K562 (cell line): Measurements from ENCODE around the gene TMED4. TPM values are rescaled to one million over a fixed set of nuclear protein-coding genes. Genes with fewer than 3 reads are reported as not detected.

Experiments
- ATAC-seq: fragments of 200-7000 bp; cut with Tn5 transposase; 3 replicates; pipeline ENCODE4 v1.9.1; 2020; ENCODE audit warnings: moderate library complexity
- BruUV-seq: library from RNA; stranded (reverse); fragments of 400-500 nt; replicated peaks from 2 replicates; lab custom pipeline; 2021; lab: Mats Ljungman, UMichigan
- CTCF ChIA-PET: fragments of 300-600 bp; formaldehyde crosslinking; extraction: SDS; loops from one replicate; lab custom pipeline; 2021; ENCODE audit warnings: low intra/inter-chr PET ratio; lab: Yijun Ruan, JAX
- POLR2A ChIA-PET: fragments of 300-600, 350-650 bp; sonication (Branson Sonifier 250); formaldehyde crosslinking; extraction: SDS; loops from one replicate; lab custom pipeline; 2021; ENCODE audit warnings: antibody characterized with exemption, inconsistent platforms; lab: Yijun Ruan, JAX
- DNase-seq, 4 experiments: peaks; one replicate each; pipeline versions ENCODE4 v3.0.0 to v3.0.0-alpha.2; 2011 to 2018; ENCODE audit warnings: low spot score in 3 of 4, mixed read lengths in 3 of 4; ENCODE audit errors: extremely low read depth in 1 of 4
- FAIRE-seq: peaks from 2 replicates; lab custom pipeline; 2011; peaks lifted over from hg19 to GRCh38; lab: Jason Lieb, UNC
- H2AFZ ChIP-seq: 2 replicates; pipeline ENCODE4 v1.6.0; 2011; ENCODE audit warnings: low read depth, low read length, control low read depth, inconsistent platforms
- H3K27ac ChIP-seq: fragments of 200-600 bp; 3 replicates; pipeline ENCODE4 v1.8.0; 2011; ENCODE audit warnings: low read depth, mild to moderate bottlenecking, control low read depth, inconsistent platforms, low read length, moderate library complexity, mixed read lengths; ENCODE audit errors: extremely low read depth
- H3K27me3 ChIP-seq, 2 experiments: fragments of 300-600 bp in 1 of 2; 2 replicates in 1 of 2; 3 replicates in 1 of 2; pipeline versions ENCODE4 v1.6.0 to v1.8.0; 2011; ENCODE audit warnings: inconsistent platforms in 2 of 2, low read length in 2 of 2, mild to moderate bottlenecking in 1 of 2, mixed read lengths in 1 of 2, moderate library complexity in 1 of 2; ENCODE audit not compliant: control insufficient read depth in 2 of 2, insufficient read depth in 2 of 2
- H3K36me3 ChIP-seq: fragments of 300-600 bp; 3 replicates; pipeline ENCODE4 v1.8.0; 2011; ENCODE audit warnings: mild to moderate bottlenecking, low read length, inconsistent platforms; ENCODE audit not compliant: control insufficient read depth, insufficient read depth
- H3K4me1 ChIP-seq, 2 experiments: fragments of 200-600 bp in 1 of 2; replicated peaks in 1 of 2; 2 replicates in 1 of 2; 3 replicates in 1 of 2; pipeline versions ENCODE4 v1.5.1 to v1.8.0; 2011; ENCODE audit warnings: inconsistent platforms in 2 of 2, low read length in 2 of 2, mild to moderate bottlenecking in 1 of 2, mixed read lengths in 1 of 2, moderate library complexity in 1 of 2; ENCODE audit not compliant: control insufficient read depth in 2 of 2, insufficient read depth in 2 of 2
- H3K4me2 ChIP-seq: 2 replicates; pipeline ENCODE4 v1.6.1; 2011; ENCODE audit warnings: low read length, control low read depth, inconsistent platforms, mixed read lengths; ENCODE audit not compliant: insufficient read depth
- H3K4me3 ChIP-seq: fragments of 200-600 bp; sonication (generic), shearing (Covaris generic); 2 replicates; pipeline ENCODE4 v1.5.1; 2016; ENCODE audit warnings: control low read depth, inconsistent platforms
- H3K79me2 ChIP-seq: fragments of 200-600 bp; 3 replicates; pipeline ENCODE4 v1.8.0; 2011; ENCODE audit warnings: low read length, inconsistent platforms; ENCODE audit not compliant: control insufficient read depth, insufficient read depth
- H3K9ac ChIP-seq, 2 experiments: 2 replicates each; pipeline versions ENCODE4 v1.6.0 to v1.6.1; 2011; ENCODE audit warnings: low read depth in 2 of 2, low read length in 2 of 2, control low read depth in 1 of 2, inconsistent platforms in 1 of 2, mild to moderate bottlenecking in 1 of 2, mixed read lengths in 1 of 2; ENCODE audit not compliant: insufficient read depth in 1 of 2
- H3K9me1 ChIP-seq: one replicate; pipeline ENCODE4 v1.6.0; 2011; ENCODE audit warnings: inconsistent platforms, mild to moderate bottlenecking, low read length, moderate library complexity; ENCODE audit not compliant: control insufficient read depth, insufficient read depth
- H3K9me3 ChIP-seq: replicated peaks from 2 replicates; pipeline ENCODE4 v1.5.1; 2011; ENCODE audit warnings: low read depth, low read length, inconsistent platforms; ENCODE audit not compliant: control insufficient read depth, insufficient read depth
- H4K20me1 ChIP-seq: replicated peaks from 2 replicates; pipeline ENCODE4 v1.6.1; 2011; ENCODE audit warnings: low read length, inconsistent platforms, mixed read lengths; ENCODE audit not compliant: control insufficient read depth, insufficient read depth
- KDM1A ChIP-seq, 2 experiments: fragments of 450-650 bp; IDR thresholded peaks; 2 replicates each; pipeline ENCODE4 v1.6.1; 2016; ENCODE audit warnings: mild to moderate bottlenecking in 2 of 2
- MYNN ChIP-seq, 2 experiments: sonication (generic); formaldehyde crosslinking in 1 of 2; IDR thresholded peaks; 2 replicates each; pipeline versions ENCODE4 v1.5.0 to v1.6.1; 2016 to 2020; ENCODE audit warnings: antibody characterized with exemption in 1 of 2, missing genetic modification reagents in 1 of 2
- WGBS: fragments of 100-300 bp; shearing (Covaris generic); methylation state at CpG from one replicate; pipeline ENCODE4 v1.1.6; 2016; ENCODE audit warnings: low coverage, mixed read lengths; ENCODE audit not compliant: insufficient coverage; ENCODE audit errors: missing lambda C conversion rate; 5-methylcytosine and 5-hydroxymethylcytosine counted together
- in situ Hi-C: fragments of 300-500 bp; cut with MboI; formaldehyde crosslinking; loops from 4 replicates; pipeline ENCODE4 v1.15.0; 2018; ENCODE audit warnings: inconsistent platforms, mixed read lengths
- intact Hi-C: fragments of 100-400 bp; cut with micrococcal nuclease; formaldehyde crosslinking; loops from 2 replicates; pipeline ENCODE4 v1.14.2; 2022
- polyA plus RNA-seq, 8 experiments: library from polyadenylated mRNA; depleted of rRNA in 4 of 8; stranded (reverse) in 5 of 8; unstranded in 3 of 8; fragments of >200 nt; fragmentation: Nextera tagmentation in 2 of 8; fragmentation: Illumina TruSeq in 1 of 8; extraction: Ambion mirVana in 2 of 8; extraction: Trizol in 1 of 8; gene quantifications; 2 replicates each; pipeline versions ENCODE4 v1.2.1 to v1.2.3, GENCODE V29; 2011 to 2014; ENCODE audit warnings: inconsistent platforms in 1 of 8, missing spikeins in 1 of 8
- total RNA-seq, 7 experiments: library from RNA; depleted of rRNA in 6 of 7; stranded (reverse); fragments of >200 nt in 6 of 7; fragmentation: Illumina TruSeq in 2 of 7; extraction: Trizol in 2 of 7; gene quantifications; 2 replicates each; pipeline versions ENCODE4 v1.2.1 to v1.2.3, GENCODE V29; 2011 to 2021; ENCODE audit warnings: low replicate concordance in 1 of 7
- TF ChIP-seq, protein P1 (sequence below): IDR thresholded peaks from 2 replicates; pipeline ENCODE4 v1.6.1; 2016; ENCODE audit warnings: missing genetic modification characterization, missing compliant biosample characterization

Gene TMED4
- total and polyA plus RNA-seq, 9 of the 15 experiments (the other 6 are each of a cell fraction or from before 2014, with no cell fraction given), result 20.3 to 64.0 (median 42.1) TPM

GRCh38 chr7:44535348-44536064 is 46.5 kb downstream of the TMED4 start:
- Histone ChIP-seq H3K4me1 (peaks cover 0 to 52% of the 10 kb centered on the region in 2 experiments; a peak in 2 of 5 replicates), H2AFZ (no peak overlapping the region), H3K9me3 (no peaks in the 10 kb centered on the region), H3K27me3 (no peaks in the 10 kb centered on the region), H3K27ac (no peak overlapping the region), H3K9ac (peak overlapping the region in 1 of 2 experiments; percentile 65; a peak in 2 of 4 replicates), H3K36me3 (no peaks in the 10 kb centered on the region), H3K4me2 (no peak overlapping the region), H3K4me3 (no peak overlapping the region), H3K9me1 (no peaks in the 10 kb centered on the region), H3K79me2 (no peaks in the 10 kb centered on the region), H4K20me1 (no peaks in the 10 kb centered on the region)
- intact Hi-C loops (no loop called here), in situ Hi-C loops (no loop called here)
- ChIA-PET CTCF (no interaction called here), POLR2A (interaction anchor here (0.7 kb wide), 2 partner anchors 39 to 501 kb away, joined by 3 read pairs; no protein-coding TSS in a partner anchor)
- FAIRE-seq (no peak), ATAC-seq (no peak), DNase-seq (peak in 1 of 4 experiments; percentile 7)
- no TSS peak for BruUV-seq
- TF ChIP-seq MYNN (IDR thresholded peaks at IDR 0.05) (no peak), MYNN (CRISPR knock-in tag; IDR thresholded peaks at IDR 0.05) (no peak), KDM1A (IDR thresholded peaks at IDR 0.05) (no peak)
- TF ChIP-seq, protein P1, sequence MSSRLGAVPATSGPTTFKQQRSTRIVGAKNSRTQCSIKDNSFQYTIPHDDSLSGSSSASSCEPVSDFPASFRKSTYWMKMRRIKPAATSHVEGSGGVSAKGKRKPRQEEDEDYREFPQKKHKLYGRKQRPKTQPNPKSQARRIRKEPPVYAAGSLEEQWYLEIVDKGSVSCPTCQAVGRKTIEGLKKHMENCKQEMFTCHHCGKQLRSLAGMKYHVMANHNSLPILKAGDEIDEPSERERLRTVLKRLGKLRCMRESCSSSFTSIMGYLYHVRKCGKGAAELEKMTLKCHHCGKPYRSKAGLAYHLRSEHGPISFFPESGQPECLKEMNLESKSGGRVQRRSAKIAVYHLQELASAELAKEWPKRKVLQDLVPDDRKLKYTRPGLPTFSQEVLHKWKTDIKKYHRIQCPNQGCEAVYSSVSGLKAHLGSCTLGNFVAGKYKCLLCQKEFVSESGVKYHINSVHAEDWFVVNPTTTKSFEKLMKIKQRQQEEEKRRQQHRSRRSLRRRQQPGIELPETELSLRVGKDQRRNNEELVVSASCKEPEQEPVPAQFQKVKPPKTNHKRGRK (tag), result peak; percentile 81
- 41% methylated on average over 6 of the region's 8 CpGs for WGBS
